Fibroblast of skin of right quadriceps (primary cell): ENCODE results near the gene CGB3.
"Not testable (repeated sequence)": the region's sequence is repeated elsewhere in the genome, so short reads cannot be mapped to it uniquely, and the experiment has no call there.

Experiments
- DNase-seq: peaks from one replicate; pipeline ENCODE4 v3.0.0-alpha.2; 2013

The CGB3 gene

GRCh38 chr19:49042177-49042576 is 18.0 kb upstream of the CGB3 start:
- DNase-seq, result no peak

- not testable (repeated sequence) for DNase-seq
Observed at GRCh38 chr19:49039736-49040135, 15.6 kb upstream of the CGB3 start.

- DNase-seq, result peak; percentile 55
Observed at GRCh38 chr19:49038557-49039276, 14.6 kb upstream of the CGB3 start.

GRCh38 chr19:49038111-49038510 is 14.0 kb upstream of the CGB3 start:
- DNase-seq, result not testable (repeated sequence)

- DNase-seq, result not testable (repeated sequence)
Observed at GRCh38 chr19:49036815-49037214, 12.7 kb upstream of the CGB3 start, which contains the start of gene CGB1. Gene CGB1 (minus strand): TSS chr19:49036895. CDS start chr19:49036711, 184 bp downstream.

GRCh38 chr19:49031642-49032301 is 7.6 kb upstream of the CGB3 start, which contains the start of gene CGB2:
Gene CGB2 (plus strand): TSS chr19:49031890. CDS start chr19:49032096, 206 bp downstream.
- not testable (repeated sequence) for DNase-seq

GRCh38 chr19:49030323-49030722 is 6.2 kb upstream of the CGB3 start:
- not testable (repeated sequence) for DNase-seq

- DNase-seq, result peak; percentile 36
Observed at GRCh38 chr19:49029749-49030148, 5.6 kb upstream of the CGB3 start.

- not testable (repeated sequence) for DNase-seq
Observed at GRCh38 chr19:49028686-49029085, 4.6 kb upstream of the CGB3 start.

GRCh38 chr19:49025599-49025998 is 1.5 kb upstream of the CGB3 start:
- DNase-seq, result not testable (repeated sequence)

- DNase-seq, result not testable (repeated sequence)
Observed at GRCh38 chr19:49025088-49025487, 955 bp upstream of the CGB3 start.

GRCh38 chr19:49022116-49022515 is 2.0 kb downstream of the CGB3 start:
- no peak for DNase-seq

GRCh38 chr19:49020931-49021895 is 2.9 kb downstream of the CGB3 start:
- DNase-seq, result peak; percentile 21

- DNase-seq, result no peak
Observed at GRCh38 chr19:49020342-49020741, 3.8 kb downstream of the CGB3 start.

- peak; percentile 28 for DNase-seq
Observed at GRCh38 chr19:49019242-49019932, 4.7 kb downstream of the CGB3 start.

- not testable (repeated sequence) for DNase-seq
Observed at GRCh38 chr19:49018388-49019241, 5.5 kb downstream of the CGB3 start.

- peak; percentile 69 for DNase-seq
Observed at GRCh38 chr19:49017666-49018351, 6.3 kb downstream of the CGB3 start.

- DNase-seq, result no peak
Observed at GRCh38 chr19:49017041-49017665, 7.0 kb downstream of the CGB3 start, which contains the start of gene LHB. Gene LHB (minus strand): TSS chr19:49017091. CDS start chr19:49017081, 10 bp downstream.

GRCh38 chr19:49016067-49016839 is 7.9 kb downstream of the CGB3 start:
- DNase-seq, result no peak
